ENCODE measurements around the gene PARVB.

Gene PARVB

GRCh38 chr22:44199164-44199563 is 175.1 kb downstream of the PARVB start:
- H3K36me3 ChIP-seq (ENCODE audit: insufficient read depth, low read length), result no peaks in the 10 kb centered on the region

GRCh38 chr22:44199866-44200265 is 175.8 kb downstream of the PARVB start:
- Histone ChIP-seq H3K27me3 (ENCODE audit: insufficient read depth, low read length) (peaks cover 10% of the 10 kb centered on the region; the same call in 1 of the 2 replicates), H3K9me3 (ENCODE audit: low read length) (no peaks in the 10 kb centered on the region), H3K9me2 (ENCODE audit: low read depth, low read length) (no peaks in the 10 kb centered on the region), H3K4me1 (ENCODE audit: insufficient read depth, low read length, severe bottlenecking) (no peaks in the 10 kb centered on the region), H2AFZ (ENCODE audit: low read length) (no peak overlapping the region), H3K9ac (ENCODE audit: low read length) (no peak overlapping the region), H3K4me2 (ENCODE audit: low read length) (no peak overlapping the region), H4K20me1 (ENCODE audit: insufficient read depth, low read length) (no peaks in the 10 kb centered on the region), H3K27ac (ENCODE audit: low read depth, low read length, poor library complexity, severe bottlenecking) (no peak overlapping the region), H3K4me3 (ENCODE audit: low read depth, low read length, poor library complexity, severe bottlenecking) (no peak overlapping the region), H3K36me3 (ENCODE audit: insufficient read depth, low read length) (no peaks in the 10 kb centered on the region), H3F3A (ENCODE audit: insufficient read depth, low read length) (no peaks in the 10 kb centered on the region), H3K79me2 (ENCODE audit: insufficient read depth, low read length) (no peaks in the 10 kb centered on the region)
- TF ChIP-seq EZH2 (IDR thresholded peaks at IDR 0.05; ENCODE audit: borderline replicate concordance, low read length), result no peak
- no peak for TF ChIP-seq CTCF (IDR thresholded peaks at IDR 0.05; ENCODE audit: low read length)

More at GRCh38 chr22:44199164-44199563, 175.1 kb downstream of the PARVB start:
- Histone ChIP-seq H3K27ac (ENCODE audit: low read depth, low read length, poor library complexity, severe bottlenecking) (no peak overlapping the region), H2AFZ (ENCODE audit: low read length) (no peak overlapping the region), H3K79me2 (ENCODE audit: insufficient read depth, low read length) (no peaks in the 10 kb centered on the region), H3K27me3 (ENCODE audit: insufficient read depth, low read length) (peaks cover 10% of the 10 kb centered on the region; the same call in 1 of the 2 replicates), H3F3A (ENCODE audit: insufficient read depth, low read length) (no peaks in the 10 kb centered on the region), H3K4me2 (ENCODE audit: low read length) (no peak overlapping the region), H3K9me3 (ENCODE audit: low read length) (no peaks in the 10 kb centered on the region), H3K9ac (ENCODE audit: low read length) (no peak overlapping the region), H4K20me1 (ENCODE audit: insufficient read depth, low read length) (no peaks in the 10 kb centered on the region), H3K4me1 (ENCODE audit: insufficient read depth, low read length, severe bottlenecking) (no peaks in the 10 kb centered on the region), H3K9me2 (ENCODE audit: low read depth, low read length) (no peaks in the 10 kb centered on the region), H3K4me3 (ENCODE audit: low read depth, low read length, poor library complexity, severe bottlenecking) (no peak overlapping the region)
- TF ChIP-seq EZH2 (IDR thresholded peaks at IDR 0.05; ENCODE audit: borderline replicate concordance, low read length) (no peak), CTCF (IDR thresholded peaks at IDR 0.05; ENCODE audit: low read length) (no peak)

GRCh38 chr22:44200451-44200850 is 176.3 kb downstream of the PARVB start:
- TF ChIP-seq CTCF (IDR thresholded peaks at IDR 0.05; ENCODE audit: low read length) (no peak), EZH2 (IDR thresholded peaks at IDR 0.05; ENCODE audit: borderline replicate concordance, low read length) (no peak)
- Histone ChIP-seq H3K79me2 (ENCODE audit: insufficient read depth, low read length) (no peaks in the 10 kb centered on the region), H3K4me2 (ENCODE audit: low read length) (no peak overlapping the region), H3K27ac (ENCODE audit: low read depth, low read length, poor library complexity, severe bottlenecking) (no peak overlapping the region), H3F3A (ENCODE audit: insufficient read depth, low read length) (no peaks in the 10 kb centered on the region), H4K20me1 (ENCODE audit: insufficient read depth, low read length) (no peaks in the 10 kb centered on the region), H3K9ac (ENCODE audit: low read length) (no peak overlapping the region), H2AFZ (ENCODE audit: low read length) (no peak overlapping the region), H3K27me3 (ENCODE audit: insufficient read depth, low read length) (peaks cover 10% of the 10 kb centered on the region; the same call in 1 of the 2 replicates), H3K9me2 (ENCODE audit: low read depth, low read length) (no peaks in the 10 kb centered on the region), H3K4me1 (ENCODE audit: insufficient read depth, low read length, severe bottlenecking) (no peaks in the 10 kb centered on the region), H3K4me3 (ENCODE audit: low read depth, low read length, poor library complexity, severe bottlenecking) (no peak overlapping the region), H3K9me3 (ENCODE audit: low read length) (no peaks in the 10 kb centered on the region), H3K36me3 (ENCODE audit: insufficient read depth, low read length) (no peaks in the 10 kb centered on the region)

All from OCI-LY1 (cell line).